ENCODE measurements around the gene ASCL5. TPM values are rescaled to one million over a fixed set of nuclear protein-coding genes. Genes with fewer than 3 reads are reported as not detected.
A peak's percentile ranks its signal among the peaks of the same experiment; 100 is the strongest.

The ASCL5 gene
- polyA plus RNA-seq, 10 donors, result 0.10 to 0.45 (median 0.19) TPM

GRCh38 chr1:201085902-201086735, 40.9 kb downstream of the ASCL5 start:
- peak in 1 of 3 donors; percentile 30 for DNase-seq

DNA sequence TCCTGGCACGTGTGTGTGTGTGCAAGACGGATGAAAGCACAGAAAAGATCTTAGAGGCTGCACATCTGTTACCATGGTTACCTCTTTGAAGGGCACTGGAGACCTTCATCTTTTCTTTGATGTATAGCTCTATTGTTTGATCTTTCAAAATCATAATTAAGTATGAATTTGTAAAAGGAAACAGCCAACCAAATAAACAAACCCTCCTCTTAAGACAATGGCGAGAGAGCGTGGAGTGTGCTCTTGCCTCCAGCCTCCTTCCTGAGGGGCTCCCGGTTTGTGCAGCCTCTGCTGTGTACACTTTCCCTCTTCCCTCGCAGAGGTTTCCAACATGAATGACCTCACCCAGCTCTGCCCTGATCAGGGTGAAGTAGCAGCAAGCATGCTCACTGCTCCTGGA, 42.7 kb downstream of the ASCL5 start:
- DNase-seq, result no peak

DNA sequence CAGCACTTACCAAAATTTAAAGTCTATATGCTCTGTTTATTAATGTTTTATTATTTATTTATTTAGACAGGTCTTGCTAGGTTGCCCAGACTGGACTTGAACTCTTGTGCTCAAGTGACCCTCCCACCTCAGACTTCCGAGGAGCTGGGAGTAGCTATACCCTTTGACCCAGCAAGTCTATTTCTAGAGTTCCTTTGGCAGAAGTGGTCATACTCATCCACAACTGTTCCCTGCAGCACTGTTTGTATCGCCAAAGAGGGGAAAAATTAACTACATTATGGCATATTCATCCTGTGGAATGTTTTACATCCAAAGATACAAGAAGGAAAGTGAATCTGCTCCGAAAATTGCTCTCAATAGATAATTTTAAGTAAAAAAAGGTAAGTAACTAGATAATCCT, 43.2 kb downstream of the ASCL5 start:
- no peak for DNase-seq

DNA sequence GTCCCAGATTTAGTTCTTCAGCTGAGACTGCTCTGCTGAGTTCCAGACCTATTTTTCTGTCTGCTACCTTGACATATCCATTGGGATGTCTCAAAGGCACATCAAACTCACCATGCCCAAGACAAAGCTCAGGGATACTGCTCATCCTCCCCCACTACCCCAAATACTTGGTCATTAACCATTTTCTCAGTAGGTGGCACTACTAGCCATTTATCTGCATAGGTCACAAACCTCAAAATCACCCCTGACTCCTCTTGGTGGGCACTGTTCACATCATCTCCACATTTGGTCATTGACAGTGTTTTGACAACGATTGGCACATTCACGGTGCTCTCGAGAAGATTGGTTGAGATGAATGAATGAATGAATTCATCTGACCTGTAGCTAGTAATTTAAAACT, 46.8 kb downstream of the ASCL5 start:
- no peak for DNase-seq

DNA sequence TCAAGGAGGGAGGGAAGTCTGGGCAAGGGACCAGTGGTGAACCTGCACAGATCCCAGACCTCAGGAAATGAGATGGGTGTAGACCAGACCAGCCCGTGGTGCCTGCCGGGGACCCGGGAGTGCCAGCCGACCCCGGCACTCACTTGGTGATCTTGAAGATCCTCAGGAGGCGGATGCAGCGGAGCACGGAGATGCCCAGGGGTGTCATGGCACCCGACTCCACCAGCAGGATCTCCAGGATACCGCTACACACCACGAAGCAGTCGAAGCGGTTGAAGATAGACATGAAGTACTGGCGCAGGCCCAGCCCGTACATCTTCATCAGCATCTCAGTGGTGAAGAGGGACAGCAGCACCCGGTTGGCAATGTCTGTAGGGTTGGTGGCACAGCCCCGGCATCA, 49.2 kb downstream of the ASCL5 start:
- DNase-seq, result no peak

DNA sequence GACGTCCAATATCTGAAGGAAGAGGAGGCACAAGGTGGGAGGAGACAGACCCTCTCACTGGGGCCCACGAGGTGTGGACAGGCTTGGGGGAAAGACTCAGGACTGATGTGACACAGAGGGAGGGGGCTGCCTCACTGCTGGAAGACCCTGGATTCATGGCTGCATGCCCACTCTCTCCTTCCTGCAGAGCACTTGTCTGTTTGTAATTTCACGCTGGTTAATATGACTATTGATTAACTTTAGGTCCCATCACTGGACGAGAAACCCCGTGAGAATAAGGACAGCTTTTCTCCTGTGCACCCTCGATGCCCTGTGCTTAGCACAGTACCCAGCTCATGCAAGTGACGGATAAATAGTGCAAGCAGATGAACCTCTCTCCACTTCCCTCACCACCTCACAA, 49.9 kb downstream of the ASCL5 start:
- DNase-seq, result no peak

- no peak for DNase-seq
These were observed 50.9 kb downstream of the ASCL5 start for GRCh38 chr1:201076092-201076491.

DNA sequence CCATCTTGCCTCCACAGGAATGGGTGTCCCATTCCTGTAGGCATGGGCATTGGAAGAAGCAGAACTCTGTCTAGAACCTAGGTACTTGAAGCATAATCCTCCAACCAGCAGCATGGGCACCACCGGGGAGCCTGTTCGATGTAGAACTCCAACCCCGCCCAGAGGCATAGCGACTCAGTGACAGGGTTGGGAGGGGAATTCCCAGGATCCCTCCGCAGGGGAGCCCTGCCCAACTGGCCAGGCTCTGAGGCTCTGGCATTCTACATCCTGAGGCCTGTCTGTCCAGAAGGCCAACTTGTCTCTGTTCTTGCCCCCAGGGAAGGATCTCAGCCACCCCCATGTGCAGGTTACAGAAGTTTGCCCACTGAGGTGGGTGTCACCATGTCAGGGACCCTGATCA, 53.0 kb downstream of the ASCL5 start:
- DNase-seq, result no peak

DNA sequence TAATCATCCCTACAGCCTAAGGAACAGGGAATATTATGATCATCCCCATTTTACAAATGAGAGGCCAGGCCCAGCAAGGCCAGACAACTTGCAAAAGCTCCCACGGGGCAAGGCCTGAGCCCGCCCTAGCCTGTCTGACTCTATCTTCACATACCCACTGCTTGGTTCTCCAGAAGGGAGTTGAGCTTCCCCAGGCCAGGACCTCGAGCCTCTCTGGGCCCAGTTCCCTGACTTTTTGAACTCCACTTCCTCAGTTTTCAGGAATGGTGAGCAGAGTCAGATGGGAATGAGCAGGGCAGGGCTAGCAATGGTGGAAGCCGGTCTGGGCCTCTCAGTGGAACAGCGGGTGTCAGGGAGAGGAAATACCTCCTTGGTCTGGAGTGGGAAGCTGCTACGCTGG, 54.1 kb downstream of the ASCL5 start:
- no peak for DNase-seq

DNA sequence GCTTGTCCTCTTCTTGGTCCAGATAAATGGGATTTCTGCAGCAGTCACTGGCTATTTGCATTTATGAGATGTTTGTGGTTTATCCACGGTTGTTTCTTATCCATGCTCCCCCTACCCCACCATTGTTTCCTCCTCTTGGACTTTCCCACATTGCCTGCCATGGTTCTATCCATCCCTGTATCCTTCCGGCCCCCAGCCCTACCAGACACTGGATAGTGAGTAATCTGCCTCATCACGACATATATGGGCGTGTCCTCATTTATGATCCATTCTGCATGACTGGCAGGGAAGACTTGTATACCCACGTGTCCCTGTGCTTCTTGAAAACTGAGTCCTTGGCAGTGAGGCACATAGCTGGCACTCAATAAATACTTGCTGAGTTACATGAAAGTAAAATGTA, 54.8 kb downstream of the ASCL5 start:
- DNase-seq, result no peak

GRCh38 chr1:201069636-201070035, 57.3 kb downstream of the ASCL5 start:
- no peak for DNase-seq

DNA sequence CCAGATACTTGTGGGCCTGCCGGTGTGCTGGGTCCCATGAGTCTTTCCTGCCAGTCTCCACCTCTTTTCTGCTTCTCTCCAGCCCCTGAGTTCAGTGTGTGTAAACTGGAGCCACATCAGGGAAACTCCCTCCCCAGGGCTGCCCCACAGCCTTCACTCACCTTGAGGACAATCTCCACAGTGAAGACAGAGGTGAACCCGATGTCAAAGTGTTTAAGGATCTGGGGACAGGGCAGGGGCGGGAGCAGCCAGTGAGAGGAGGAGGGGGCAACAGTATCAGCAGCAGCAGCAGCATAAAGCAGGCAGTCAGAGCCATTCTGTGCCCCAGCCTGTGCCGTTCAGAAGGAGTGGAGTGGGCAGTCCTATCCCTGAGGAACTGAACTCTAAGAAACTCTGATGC, 58.0 kb downstream of the ASCL5 start:
- DNase-seq, result no peak

- no peak for DNase-seq
These were observed 60.0 kb downstream of the ASCL5 start for GRCh38 chr1:201066986-201067385.

- DNase-seq, result no peak
These were observed 61.3 kb downstream of the ASCL5 start for GRCh38 chr1:201065686-201066085.

DNA sequence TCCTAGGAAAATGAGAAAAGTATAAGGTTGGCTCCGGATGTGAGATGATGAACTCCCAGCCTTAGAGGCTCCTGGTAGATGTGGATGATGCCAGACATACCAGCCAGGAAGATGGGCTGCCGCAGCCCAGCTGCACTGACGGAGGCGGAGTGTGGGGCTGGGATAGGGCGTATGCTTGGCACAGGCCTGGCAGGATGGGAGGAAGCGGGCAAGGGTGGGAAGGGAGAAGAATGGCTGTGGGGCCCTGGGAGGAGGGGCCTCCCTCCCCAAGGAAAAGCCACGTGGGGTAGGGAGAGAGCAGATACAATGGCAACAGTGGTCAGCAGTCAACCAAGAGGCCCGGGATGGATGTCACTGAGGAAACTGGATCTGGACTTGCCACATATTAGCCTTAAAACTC, 62.2 kb downstream of the ASCL5 start:
- no peak for DNase-seq

Other genes starting within 250 kb of the ASCL5 start
- 1 to 10 TPM; 1.5 to 7.7 (median 2.2) TPM for gene INAVA, start 232.3 kb downstream of the ASCL5 start, polyA plus RNA-seq (ENCODE audit: insufficient read length in 10 of 10)
- gene KIF21B, start 103.5 kb downstream of the ASCL5 start, polyA plus RNA-seq (ENCODE audit: insufficient read length in 10 of 10), result 1 to 10 TPM in 5 of 10 donors, under 1 TPM in 5; 0.57 to 2.4 (median 1.0) TPM
- gene CACNA1S, start 14.8 kb downstream of the ASCL5 start, polyA plus RNA-seq (ENCODE audit: insufficient read length in 10 of 10), result 10 to 100 TPM; 21.3 to 56.2 (median 40.1) TPM
- gene TMEM9, start 27.3 kb upstream of the ASCL5 start, polyA plus RNA-seq (ENCODE audit: insufficient read length in 10 of 10), result 10 to 100 TPM; 40.6 to 78.4 (median 58.4) TPM
- gene IGFN1, start 63.6 kb upstream of the ASCL5 start, polyA plus RNA-seq (ENCODE audit: insufficient read length in 10 of 10), result 1 to 10 TPM; 1.6 to 8.0 (median 2.9) TPM
- gene PKP1, start 156.3 kb upstream of the ASCL5 start, polyA plus RNA-seq (ENCODE audit: insufficient read length in 10 of 10), result 10 to 100 TPM in 2 of 10 donors, 1 to 10 TPM in 8; 1.4 to 49.6 (median 4.0) TPM